HepG2 (cell line): Measurements from ENCODE around the gene CS. TPM values are rescaled to one million over a fixed set of nuclear protein-coding genes. Genes with fewer than 3 reads are reported as not detected.

Experiments used
- ATAC-seq: fragments of 200-7000 bp; cut with Tn5 transposase; 3 replicates; pipeline ENCODE4 v1.9.1; 2020; ENCODE audit warnings: mild to moderate bottlenecking, moderate library complexity
- BruUV-seq: library from RNA; stranded (reverse); fragments of 400-500 nt; replicated peaks from 2 replicates; lab custom pipeline; 2021; lab: Mats Ljungman, UMichigan
- CTCF ChIA-PET: fragments of 300-600 bp; formaldehyde crosslinking; extraction: SDS; loops from one replicate; lab custom pipeline; 2021; ENCODE audit warnings: low total read pairs, inconsistent platforms, low intra/inter-chr PET ratio; lab: Yijun Ruan, JAX
- POLR2A ChIA-PET: fragments of 350-600 bp; sonication (Branson Sonifier 250); formaldehyde crosslinking; loops from one replicate; lab custom pipeline; 2020; ENCODE audit warnings: antibody characterized with exemption, inconsistent platforms; lab: Yijun Ruan, JAX
- DNase-seq: peaks from one replicate; pipeline ENCODE4 v3.0.0-alpha.2; 2015; ENCODE audit warnings: low spot score
- FAIRE-seq: peaks from 3 replicates; lab custom pipeline; 2011; peaks lifted over from hg19 to GRCh38; lab: Jason Lieb, UNC
- H2AFZ ChIP-seq: one replicate; pipeline ENCODE4 v1.6.1; 2011; ENCODE audit warnings: low read length, inconsistent platforms
- H3K27ac ChIP-seq: fragments of 300-600 bp; 3 replicates; pipeline ENCODE4 v1.8.0; 2011; ENCODE audit warnings: mixed run types, mild to moderate bottlenecking, mixed read lengths, low read length, inconsistent platforms; ENCODE audit not compliant: insufficient read depth; ENCODE audit errors: extremely low read length
- H3K27me3 ChIP-seq, 2 experiments: fragments of 200-600 bp in 1 of 2; 2 replicates in 1 of 2; 3 replicates in 1 of 2; pipeline versions ENCODE4 v1.6.0 to v1.8.0; 2011; ENCODE audit warnings: low read length in 2 of 2, mild to moderate bottlenecking in 2 of 2, moderate library complexity in 2 of 2, inconsistent platforms in 1 of 2; ENCODE audit not compliant: insufficient read depth in 2 of 2, control insufficient read depth in 1 of 2
- H3K36me3 ChIP-seq, 2 experiments: fragments of 200-600 bp in 1 of 2; replicated peaks in 1 of 2; 2 replicates in 1 of 2; 3 replicates in 1 of 2; pipeline versions ENCODE4 v1.5.1 to v1.8.0; 2011; ENCODE audit warnings: low read length in 2 of 2, inconsistent platforms in 1 of 2; ENCODE audit not compliant: insufficient read depth in 2 of 2, control insufficient read depth in 1 of 2
- H3K4me1 ChIP-seq: 2 replicates; pipeline ENCODE4 v1.5.1; 2012; ENCODE audit warnings: low read length, inconsistent platforms; ENCODE audit not compliant: insufficient read depth
- H3K4me2 ChIP-seq: 2 replicates; pipeline ENCODE4 v1.6.0; 2011; ENCODE audit warnings: low read depth, low read length, inconsistent platforms
- H3K4me3 ChIP-seq, 3 experiments: fragments of 200-600 bp in 1 of 3; sonication (generic), shearing (Covaris generic) in 1 of 3; replicated peaks in 1 of 3; 2 replicates each; pipeline ENCODE4 v1.5.1; 2011 to 2016; ENCODE audit warnings: low read length in 3 of 3, inconsistent platforms in 2 of 3, low read depth in 2 of 3, mild to moderate bottlenecking in 2 of 3, control low read depth in 1 of 3, mixed read lengths in 1 of 3; ENCODE audit not compliant: insufficient read depth in 1 of 3
- H3K79me2 ChIP-seq: one replicate; pipeline ENCODE4 v1.6.1; 2011; ENCODE audit warnings: low read length, inconsistent platforms; ENCODE audit not compliant: insufficient read depth
- H3K9ac ChIP-seq: 2 replicates; pipeline ENCODE4 v1.6.0; 2011; ENCODE audit warnings: mild to moderate bottlenecking, low read depth, low read length, inconsistent platforms; ENCODE audit not compliant: insufficient read depth
- H3K9me3 ChIP-seq: 2 replicates; pipeline ENCODE4 v1.5.1; 2012; ENCODE audit warnings: mild to moderate bottlenecking, low read length
- H4K20me1 ChIP-seq: 2 replicates; pipeline ENCODE4 v1.6.0; 2011; ENCODE audit warnings: inconsistent platforms, mild to moderate bottlenecking, low read length, moderate library complexity; ENCODE audit not compliant: insufficient read depth
- AGO2 ChIP-seq: fragments of 200-400 bp; formaldehyde crosslinking; optimal IDR thresholded peaks from 2 replicates; pipeline ENCODE3; 2017; ENCODE audit warnings: mild to moderate bottlenecking, low read depth, low read length, moderate library complexity
- POLR2A ChIP-seq, 2 experiments: IDR thresholded peaks; 2 replicates each; pipeline ENCODE4 v1.6.1; 2011; ENCODE audit warnings: low read depth in 2 of 2, low read length in 2 of 2, mild to moderate bottlenecking in 1 of 2, moderate library complexity in 1 of 2; ENCODE audit not compliant: insufficient read depth in 1 of 2
- POLR2G ChIP-seq: fragments of 200-400 bp; formaldehyde crosslinking; IDR thresholded peaks from 2 replicates; pipeline ENCODE4 v1.6.1; 2018; ENCODE audit warnings: mild to moderate bottlenecking, low read depth, low read length, moderate library complexity
- RAD51 ChIP-seq: fragments of 450-650 bp; IDR thresholded peaks from 2 replicates; pipeline ENCODE4 v1.6.1; 2016; ENCODE audit warnings: borderline replicate concordance
- RFX1 ChIP-seq: fragments of 450-650 bp; IDR thresholded peaks from 2 replicates; pipeline ENCODE4 v1.6.1; 2017
- WGBS: methylation state at CpG from one replicate; pipeline ENCODE4 v1.1.6; 2017; ENCODE audit warnings: low lambda C conversion rate; 5-methylcytosine and 5-hydroxymethylcytosine counted together
- in situ Hi-C: cut with HindIII; loops from 2 replicates; pipeline ENCODE4 v1.10.0; 2017; ENCODE audit warnings: low pct_unique_long_range_greater_than_20kb; ENCODE audit not compliant: extremely low pct_ligation_motif_present
- intact Hi-C: fragments of 100-400 bp; cut with micrococcal nuclease; formaldehyde crosslinking; loops from one replicate; pipeline ENCODE4 v1.10.0; 2022; ENCODE audit not compliant: unreplicated experiment
- polyA plus RNA-seq, 8 experiments: library from polyadenylated mRNA; depleted of rRNA in 3 of 8; stranded (reverse) in 7 of 8; unstranded in 1 of 8; fragments of >200 nt; fragmentation: Illumina TruSeq in 4 of 8; extraction: Trizol in 4 of 8; gene quantifications; 2 replicates each; pipeline versions ENCODE4 v1.2.1 to v1.2.3, GENCODE V29; 2011 to 2016; ENCODE audit warnings: low read depth in 4 of 8, missing spikeins in 1 of 8, mixed read lengths in 1 of 8; ENCODE audit not compliant: insufficient read depth in 1 of 8
- total RNA-seq, 5 experiments: library from RNA; depleted of rRNA; stranded (reverse); fragments of >200 nt; fragmentation: Illumina TruSeq; extraction: Trizol; gene quantifications; 2 replicates each; pipeline ENCODE4 v1.2.3, GENCODE V29; 2016; ENCODE audit warnings: low read depth in 1 of 5
- TF ChIP-seq, protein P1 (sequence below): sonication (generic); formaldehyde crosslinking; IDR thresholded peaks from 2 replicates; pipeline ENCODE4 v1.5.0; 2020; ENCODE audit warnings: mild to moderate bottlenecking, missing genetic modification reagents, moderate library complexity

Gene CS
- total and polyA plus RNA-seq, 2 of the 13 experiments (the other 11 are each of a cell fraction or from before 2014, with no cell fraction given) = 173 to 175 TPM

DNA sequence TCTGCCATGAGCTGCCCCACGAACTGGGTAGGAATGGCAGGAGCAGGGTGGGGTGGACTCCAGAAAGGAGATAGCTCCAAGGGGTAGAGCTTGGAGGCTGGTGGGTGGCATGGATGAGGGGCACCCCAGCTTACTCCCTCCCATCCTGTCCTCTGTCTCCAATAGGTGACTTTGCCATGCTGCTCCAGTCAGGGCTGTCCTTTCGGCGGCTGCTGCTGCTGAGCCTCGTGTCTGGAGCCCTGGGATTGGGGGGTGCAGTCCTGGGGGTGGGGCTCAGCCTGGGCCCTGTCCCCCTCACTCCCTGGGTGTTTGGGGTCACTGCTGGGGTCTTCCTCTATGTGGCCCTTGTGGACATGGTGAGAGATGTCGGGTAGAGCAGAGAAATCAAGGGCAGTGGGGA, 63.1 kb downstream of the CS start:
- 75% methylated on average over 1 of the region's 5 CpGs for WGBS
- no peak overlapping the region for H3K9ac ChIP-seq
- CTCF ChIA-PET = no interaction called here
- H3K36me3 ChIP-seq = peaks cover 7 to 23% of the 10 kb centered on the region in 2 experiments; a peak in 4 of 5 replicates
- no peak overlapping the region for H3K4me2 ChIP-seq
- no peak overlapping the region for H3K27ac ChIP-seq
- no peak for FAIRE-seq
- no peak for TF ChIP-seq RFX1
- peak; percentile 14; the same call in 1 of the 2 replicates for TF ChIP-seq POLR2G
- TF ChIP-seq POLR2A (IDR thresholded peaks at IDR 0.05; ENCODE audit: insufficient read depth in 1 of 2, low read depth in 2 of 2, low read length in 2 of 2) = peak in 1 of 2 experiments; percentile 47; a peak in 1 of 4 replicates
- TF ChIP-seq, protein P1, sequence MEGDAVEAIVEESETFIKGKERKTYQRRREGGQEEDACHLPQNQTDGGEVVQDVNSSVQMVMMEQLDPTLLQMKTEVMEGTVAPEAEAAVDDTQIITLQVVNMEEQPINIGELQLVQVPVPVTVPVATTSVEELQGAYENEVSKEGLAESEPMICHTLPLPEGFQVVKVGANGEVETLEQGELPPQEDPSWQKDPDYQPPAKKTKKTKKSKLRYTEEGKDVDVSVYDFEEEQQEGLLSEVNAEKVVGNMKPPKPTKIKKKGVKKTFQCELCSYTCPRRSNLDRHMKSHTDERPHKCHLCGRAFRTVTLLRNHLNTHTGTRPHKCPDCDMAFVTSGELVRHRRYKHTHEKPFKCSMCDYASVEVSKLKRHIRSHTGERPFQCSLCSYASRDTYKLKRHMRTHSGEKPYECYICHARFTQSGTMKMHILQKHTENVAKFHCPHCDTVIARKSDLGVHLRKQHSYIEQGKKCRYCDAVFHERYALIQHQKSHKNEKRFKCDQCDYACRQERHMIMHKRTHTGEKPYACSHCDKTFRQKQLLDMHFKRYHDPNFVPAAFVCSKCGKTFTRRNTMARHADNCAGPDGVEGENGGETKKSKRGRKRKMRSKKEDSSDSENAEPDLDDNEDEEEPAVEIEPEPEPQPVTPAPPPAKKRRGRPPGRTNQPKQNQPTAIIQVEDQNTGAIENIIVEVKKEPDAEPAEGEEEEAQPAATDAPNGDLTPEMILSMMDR (CRISPR knock-in tag) = no peak
- peak; percentile 12 for TF ChIP-seq AGO2
- POLR2A ChIA-PET = interaction anchor here (1.3 to 1.9 kb wide), 2 partner anchors 15 to 21 kb away, joined by 3 to 9 read pairs; partner anchors contain the start of genes ANKRD52 and RNF41
- no peak for DNase-seq
- intact Hi-C loops = no loop called here
- H3K4me3 ChIP-seq = no peak overlapping the region
- H4K20me1 ChIP-seq = no peaks in the 10 kb centered on the region
- no peaks in the 10 kb centered on the region for H3K27me3 ChIP-seq
- H3K4me1 ChIP-seq = peaks cover 12% of the 10 kb centered on the region
- BruUV-seq = no TSS peak
- H3K9me3 ChIP-seq = no peaks in the 10 kb centered on the region
- peaks cover 6% of the 10 kb centered on the region for H3K79me2 ChIP-seq
- in situ Hi-C loops = no loop called here
- no peak overlapping the region for H2AFZ ChIP-seq
- no peak for ATAC-seq

DNA sequence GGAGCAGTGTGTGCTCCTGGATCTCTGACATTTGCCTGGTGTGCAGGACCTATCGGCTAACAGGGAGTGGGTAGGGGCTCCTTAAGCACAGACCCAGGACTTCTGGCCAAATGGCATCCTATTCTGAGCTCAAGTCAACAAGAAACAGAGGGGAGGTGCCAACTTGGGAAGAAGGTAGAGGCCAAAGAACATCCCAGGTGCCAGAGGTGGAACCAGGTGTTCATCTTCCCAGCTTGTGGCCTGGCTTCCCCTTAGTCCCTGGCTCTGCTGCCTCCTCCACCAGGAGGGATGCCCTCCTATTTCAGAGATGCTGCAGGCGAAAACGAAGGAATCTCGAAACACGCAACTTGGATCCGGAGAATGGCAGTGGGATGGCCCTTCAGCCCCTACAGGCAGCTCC, 64.0 kb downstream of the CS start:
- CTCF ChIA-PET = no interaction called here
- no peaks in the 10 kb centered on the region for H3K9me3 ChIP-seq
- POLR2A ChIA-PET = interaction anchor here (1.3 to 1.9 kb wide), 2 partner anchors 14 to 22 kb away, joined by 3 to 9 read pairs; partner anchors contain the start of genes ANKRD52 and RNF41
- no peaks in the 10 kb centered on the region for H4K20me1 ChIP-seq
- H3K9ac ChIP-seq = no peak overlapping the region
- BruUV-seq = TSS peak; percentile 16
- no peak overlapping the region for H2AFZ ChIP-seq
- peaks cover 4 to 19% of the 10 kb centered on the region in 2 experiments; a peak in 4 of 5 replicates for H3K36me3 ChIP-seq
- in situ Hi-C loops (no loop called here), intact Hi-C loops (no loop called here)
- no peak overlapping the region for H3K4me2 ChIP-seq
- H3K4me3 ChIP-seq = no peak overlapping the region
- WGBS = 95% methylated on average over 6 of the region's 6 CpGs
- H3K27me3 ChIP-seq = no peaks in the 10 kb centered on the region
- peaks cover 20% of the 10 kb centered on the region for H3K4me1 ChIP-seq
- no peak for FAIRE-seq
- peaks cover 15% of the 10 kb centered on the region for H3K79me2 ChIP-seq
- ATAC-seq = no peak
- no peak for TF ChIP-seq RAD51
- H3K27ac ChIP-seq = no peak overlapping the region
- no peak for DNase-seq
